ENCODE results near the gene CISH.

DNA sequence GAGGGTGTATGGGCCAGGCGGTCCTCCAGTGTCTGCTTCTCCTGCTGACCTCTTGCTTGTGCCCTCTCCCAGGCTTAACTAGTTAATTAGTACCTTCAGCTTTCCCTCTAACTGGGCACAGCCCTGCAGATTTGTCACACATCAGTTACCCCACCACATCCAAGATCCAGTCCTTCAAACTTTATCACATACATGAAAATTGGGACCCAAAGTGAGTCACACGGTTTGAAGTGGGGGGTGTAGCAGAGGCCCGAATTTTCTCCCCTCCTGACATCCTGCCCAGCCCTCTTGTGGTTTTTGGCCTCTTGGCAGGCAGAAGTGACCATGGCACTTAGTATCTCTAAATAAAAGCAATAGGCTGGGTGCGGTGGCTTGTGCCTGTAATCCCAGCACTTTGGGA lies 9.2 kb upstream of the CISH start:
- TF ChIP-seq, protein P1, sequence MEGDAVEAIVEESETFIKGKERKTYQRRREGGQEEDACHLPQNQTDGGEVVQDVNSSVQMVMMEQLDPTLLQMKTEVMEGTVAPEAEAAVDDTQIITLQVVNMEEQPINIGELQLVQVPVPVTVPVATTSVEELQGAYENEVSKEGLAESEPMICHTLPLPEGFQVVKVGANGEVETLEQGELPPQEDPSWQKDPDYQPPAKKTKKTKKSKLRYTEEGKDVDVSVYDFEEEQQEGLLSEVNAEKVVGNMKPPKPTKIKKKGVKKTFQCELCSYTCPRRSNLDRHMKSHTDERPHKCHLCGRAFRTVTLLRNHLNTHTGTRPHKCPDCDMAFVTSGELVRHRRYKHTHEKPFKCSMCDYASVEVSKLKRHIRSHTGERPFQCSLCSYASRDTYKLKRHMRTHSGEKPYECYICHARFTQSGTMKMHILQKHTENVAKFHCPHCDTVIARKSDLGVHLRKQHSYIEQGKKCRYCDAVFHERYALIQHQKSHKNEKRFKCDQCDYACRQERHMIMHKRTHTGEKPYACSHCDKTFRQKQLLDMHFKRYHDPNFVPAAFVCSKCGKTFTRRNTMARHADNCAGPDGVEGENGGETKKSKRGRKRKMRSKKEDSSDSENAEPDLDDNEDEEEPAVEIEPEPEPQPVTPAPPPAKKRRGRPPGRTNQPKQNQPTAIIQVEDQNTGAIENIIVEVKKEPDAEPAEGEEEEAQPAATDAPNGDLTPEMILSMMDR (IDR thresholded peaks at IDR 0.05): no peak
- TF ChIP-seq POLR2A (IDR thresholded peaks at IDR 0.05): no peak

All from testis (tissue), 2 donors.